Measurements from ENCODE around the gene LYL1. TPM values are rescaled to one million over a fixed set of nuclear protein-coding genes. Genes with fewer than 3 reads are reported as not detected.
A peak's percentile ranks its signal among the peaks of the same experiment; 100 is the strongest.

LYL1 gene
- total RNA-seq, 1 donor from 2014 or later = 9.4 TPM

DNA sequence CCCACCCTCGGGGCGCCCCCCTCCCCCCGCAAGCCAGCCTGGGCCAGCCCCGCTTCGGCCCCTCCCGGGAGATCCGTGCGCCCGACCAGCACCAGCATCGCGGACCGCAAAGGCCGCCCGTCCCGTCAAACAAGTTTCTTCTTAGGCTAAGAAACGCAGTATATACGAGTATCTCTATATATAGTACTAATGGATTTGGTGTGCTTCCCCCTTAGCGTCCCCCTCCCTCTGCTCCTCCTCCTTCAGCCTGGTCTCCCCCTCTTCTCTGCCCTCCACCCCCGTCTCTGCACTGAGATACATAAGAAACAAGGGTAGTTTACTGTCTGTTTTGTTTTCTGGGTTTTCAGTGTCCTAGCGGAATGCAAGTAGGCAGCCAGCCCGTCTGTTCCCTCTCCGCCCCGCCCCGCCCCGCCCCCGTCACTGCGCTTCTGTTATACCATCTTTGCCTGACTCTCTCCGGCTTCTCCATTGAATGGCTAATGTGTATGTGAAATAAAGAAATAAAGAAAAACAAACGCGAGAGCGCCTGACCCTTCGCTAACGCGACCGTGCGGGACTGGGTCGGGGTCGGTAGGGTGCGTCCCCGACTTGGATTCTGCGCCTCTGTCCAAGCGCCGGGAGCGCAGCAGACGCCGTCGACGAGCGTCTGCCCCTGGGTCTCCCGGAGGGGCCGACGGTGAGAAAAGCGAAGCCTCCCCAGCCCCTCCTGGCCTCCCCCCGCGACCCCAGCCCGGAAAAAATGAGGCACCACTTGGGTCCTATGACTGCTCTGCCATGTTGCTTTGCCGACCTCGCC, 4.2 kb downstream of the LYL1 start:
- intact Hi-C loops (cut with DNase I) = loop anchor here (5.0 kb wide), 1 partner anchor 41 kb away; no protein-coding TSS in a partner anchor
- peak; percentile 3 for ATAC-seq
- DNase-seq (ENCODE audit: missing footprints) = no peak

DNA sequence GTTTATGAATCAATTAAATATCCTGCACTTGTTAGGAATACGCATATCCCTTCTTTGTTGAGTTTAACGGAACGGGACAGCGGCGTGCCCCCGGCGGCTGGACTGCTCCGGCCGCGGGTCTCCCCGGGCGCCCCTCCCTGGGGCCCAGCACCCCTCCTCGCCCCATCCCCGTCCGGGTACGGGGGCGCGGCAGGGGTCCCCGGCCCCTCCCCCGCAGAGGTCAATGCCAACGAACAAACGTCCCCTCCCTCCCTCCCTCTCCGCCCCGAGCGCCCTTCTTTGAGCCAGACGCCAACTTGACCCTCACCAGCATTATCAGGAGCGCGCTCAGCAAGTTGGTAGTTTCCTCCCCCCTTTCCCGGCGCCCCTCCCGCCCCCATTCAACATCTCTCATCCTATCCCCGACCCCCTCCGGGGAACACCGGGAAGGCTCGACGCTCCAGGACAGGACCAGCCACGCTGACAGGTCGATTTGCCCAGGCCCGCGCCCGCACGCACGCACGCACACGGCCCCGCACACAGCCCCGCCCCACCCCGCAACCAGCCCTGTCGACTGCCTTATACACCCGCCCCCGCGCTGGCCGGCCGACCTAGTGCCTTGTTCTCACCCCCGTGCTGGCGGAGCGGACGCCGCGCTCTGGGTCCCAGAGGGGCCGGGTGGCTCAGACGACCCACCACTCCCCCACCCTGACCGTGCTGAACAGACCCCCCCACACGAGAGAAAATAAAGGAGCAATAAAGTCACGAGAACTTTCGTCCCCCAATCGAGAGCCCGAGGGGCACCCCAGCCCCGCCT, 5.0 kb downstream of the LYL1 start:
- peak; percentile 8 for ATAC-seq
- intact Hi-C loops (cut with DNase I) = loop anchor here (5.0 kb wide), 1 partner anchor 40 kb away; no protein-coding TSS in a partner anchor
- DNase-seq (ENCODE audit: missing footprints) = peak; percentile 92

DNA sequence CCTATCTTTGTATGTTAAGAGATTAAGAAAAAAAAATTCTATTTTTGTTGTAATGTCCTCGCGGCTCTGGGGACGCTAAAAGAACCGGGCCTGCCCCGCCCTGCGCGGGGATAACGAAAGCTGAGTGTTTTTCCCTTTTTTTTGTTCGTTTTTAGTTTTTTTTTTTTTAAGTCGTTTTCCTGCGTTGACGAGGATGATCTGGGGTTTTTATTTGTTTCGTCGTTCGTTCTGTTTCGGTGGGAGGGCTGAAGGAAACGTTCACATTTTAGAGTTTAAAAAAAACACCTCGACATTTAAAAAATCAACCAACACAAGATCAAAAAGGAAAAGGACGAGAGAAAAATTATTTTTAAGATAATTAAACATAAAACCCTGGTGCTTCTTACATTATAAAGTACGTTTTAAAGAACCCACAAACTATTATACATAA, 5.6 kb downstream of the LYL1 start:
- no peak for DNase-seq (ENCODE audit: missing footprints)

DNA sequence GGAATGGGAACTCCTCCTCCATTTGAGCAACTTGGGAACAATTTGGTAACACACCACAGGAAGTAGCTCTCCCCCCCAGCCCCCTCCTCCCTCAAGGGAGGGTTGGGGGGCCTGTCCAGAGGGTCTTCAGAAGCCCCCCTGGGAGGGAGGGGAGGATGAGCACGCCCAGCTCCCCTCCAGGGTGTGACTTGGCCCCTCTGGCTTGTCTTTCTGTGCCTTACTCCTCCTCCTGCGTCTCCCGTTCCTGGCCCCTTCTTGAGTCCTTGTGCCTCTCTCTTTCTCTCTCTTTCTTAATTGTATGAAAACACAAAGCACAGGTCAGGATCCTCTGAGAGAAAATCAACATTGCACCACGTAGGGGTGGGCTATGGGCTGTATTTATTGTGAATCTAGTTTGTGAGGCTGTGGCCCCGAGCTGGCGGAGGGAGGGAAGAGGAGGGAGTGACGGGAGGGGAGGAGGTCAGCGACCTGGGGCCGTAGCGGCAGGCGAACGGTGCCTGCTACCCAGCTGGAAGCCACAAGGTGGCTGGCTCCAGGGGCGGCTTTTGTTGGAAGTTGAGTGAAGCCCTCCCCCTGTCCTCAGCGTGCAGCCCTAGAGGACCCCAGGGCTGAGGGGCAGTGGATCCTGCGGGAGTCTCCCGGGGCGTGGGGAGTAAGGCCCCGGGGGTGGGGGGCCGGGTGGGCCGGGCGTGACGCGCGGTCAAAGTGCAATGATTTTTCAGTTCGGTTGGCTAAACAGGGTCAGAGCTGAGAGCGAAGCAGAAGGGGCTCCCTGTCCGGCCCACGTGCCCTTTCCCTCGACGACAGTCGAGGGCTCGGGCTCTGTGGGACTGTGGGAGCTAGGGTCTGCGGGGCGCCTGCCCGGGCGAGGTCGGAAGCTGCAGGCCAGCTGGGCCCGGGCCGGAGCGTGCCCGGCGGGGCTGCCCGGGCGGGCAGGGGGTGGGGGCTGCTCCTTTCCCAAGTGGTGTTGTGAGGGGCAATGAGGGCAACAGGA, 6.4 kb downstream of the LYL1 start:
- ATAC-seq (no peak), DNase-seq (ENCODE audit: missing footprints) (no peak)
- intact Hi-C loops (cut with DNase I) = loop anchor here (5.0 kb wide), 1 partner anchor 39 kb away; no protein-coding TSS in a partner anchor

More for the DNA sequence above, 5.6 kb downstream of the LYL1 start:
- intact Hi-C loops (cut with DNase I) = loop anchor here (5.0 kb wide), 1 partner anchor 40 kb away; no protein-coding TSS in a partner anchor
- ATAC-seq = no peak

DNA sequence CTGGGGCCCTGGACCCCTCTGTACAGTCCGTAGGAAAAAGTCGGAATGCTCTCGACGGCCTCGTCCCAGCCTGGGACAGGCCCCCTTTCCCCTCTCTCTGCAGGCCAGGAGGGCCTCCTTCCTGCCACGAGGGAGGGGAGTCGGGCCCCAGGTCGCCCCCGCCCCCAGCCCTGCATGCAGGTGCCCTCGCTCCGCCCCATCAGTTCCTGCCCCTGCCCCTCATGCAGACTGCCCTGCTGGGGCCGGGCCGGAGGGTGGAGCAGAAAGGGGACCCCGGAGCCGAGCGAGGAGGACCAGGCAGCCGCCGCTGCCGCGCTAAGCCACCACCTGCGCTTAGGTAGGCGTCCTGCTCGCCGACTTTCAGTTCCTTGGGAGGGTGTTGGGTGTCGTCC, 7.3 kb downstream of the LYL1 start:
- intact Hi-C loops (cut with DNase I) = loop anchor here (5.0 kb wide), 1 partner anchor 38 kb away; no protein-coding TSS in a partner anchor
- DNase-seq (ENCODE audit: missing footprints) = no peak

DNA sequence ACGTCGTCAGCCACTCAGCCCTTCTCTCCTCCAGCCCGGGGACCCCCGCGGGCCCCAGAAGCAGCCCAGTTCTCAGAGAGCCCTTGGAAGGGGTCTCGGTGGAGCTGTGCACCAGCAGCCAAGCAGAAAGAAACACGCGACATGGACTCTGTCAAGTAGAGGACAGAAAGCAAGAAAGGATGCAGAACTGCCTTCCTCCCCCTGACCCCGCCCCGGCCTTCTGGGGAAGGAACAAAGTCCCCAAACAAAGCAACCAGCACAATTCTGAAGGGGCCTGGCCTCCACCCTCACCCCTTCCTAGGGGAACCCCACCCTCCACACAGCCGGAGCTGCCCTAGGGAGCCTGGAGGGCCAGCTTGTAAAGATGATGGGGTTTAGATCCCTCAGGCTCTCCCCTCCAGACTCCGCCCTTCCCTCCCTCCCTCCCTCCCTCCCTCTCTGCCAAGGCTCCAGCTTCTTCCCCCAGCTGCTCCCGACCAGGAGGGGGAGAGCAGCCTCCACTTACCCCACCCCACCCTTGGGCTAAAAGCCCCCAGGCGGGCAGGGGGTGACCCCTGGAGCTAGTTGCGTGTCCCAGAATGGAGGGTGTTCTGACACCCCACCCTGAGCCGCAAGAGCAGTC, 7.8 kb downstream of the LYL1 start:
- DNase-seq (ENCODE audit: missing footprints) = no peak

More for the DNA sequence above, 7.3 kb downstream of the LYL1 start:
- no peak for ATAC-seq

DNA sequence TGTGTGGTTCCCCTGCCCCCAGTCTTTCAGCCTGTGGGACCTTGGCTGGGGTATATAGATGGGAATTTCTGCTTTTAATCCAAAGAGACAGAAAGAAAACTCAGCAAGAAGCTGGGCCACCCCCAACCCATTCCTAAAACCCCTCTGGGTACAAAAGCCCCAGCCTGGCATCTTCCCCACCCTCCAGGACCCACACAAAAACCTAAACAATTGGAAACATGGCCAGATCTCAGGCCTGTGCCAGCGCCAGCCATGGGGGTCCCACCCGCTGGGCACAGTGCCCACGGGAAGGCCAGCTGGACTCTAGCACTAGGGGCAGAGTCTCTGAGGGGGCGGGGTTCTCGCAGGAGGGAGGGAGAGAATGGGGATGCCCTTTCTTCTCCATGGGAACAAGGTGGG, 8.6 kb downstream of the LYL1 start:
- no peak for ATAC-seq
- no peak for DNase-seq (ENCODE audit: missing footprints)
- intact Hi-C loops (cut with DNase I) = no loop called here

More for the DNA sequence above, 7.8 kb downstream of the LYL1 start:
- intact Hi-C loops (cut with DNase I) = loop anchor here (5.0 kb wide), 1 partner anchor 38 kb away; no protein-coding TSS in a partner anchor
- no peak for ATAC-seq

DNA sequence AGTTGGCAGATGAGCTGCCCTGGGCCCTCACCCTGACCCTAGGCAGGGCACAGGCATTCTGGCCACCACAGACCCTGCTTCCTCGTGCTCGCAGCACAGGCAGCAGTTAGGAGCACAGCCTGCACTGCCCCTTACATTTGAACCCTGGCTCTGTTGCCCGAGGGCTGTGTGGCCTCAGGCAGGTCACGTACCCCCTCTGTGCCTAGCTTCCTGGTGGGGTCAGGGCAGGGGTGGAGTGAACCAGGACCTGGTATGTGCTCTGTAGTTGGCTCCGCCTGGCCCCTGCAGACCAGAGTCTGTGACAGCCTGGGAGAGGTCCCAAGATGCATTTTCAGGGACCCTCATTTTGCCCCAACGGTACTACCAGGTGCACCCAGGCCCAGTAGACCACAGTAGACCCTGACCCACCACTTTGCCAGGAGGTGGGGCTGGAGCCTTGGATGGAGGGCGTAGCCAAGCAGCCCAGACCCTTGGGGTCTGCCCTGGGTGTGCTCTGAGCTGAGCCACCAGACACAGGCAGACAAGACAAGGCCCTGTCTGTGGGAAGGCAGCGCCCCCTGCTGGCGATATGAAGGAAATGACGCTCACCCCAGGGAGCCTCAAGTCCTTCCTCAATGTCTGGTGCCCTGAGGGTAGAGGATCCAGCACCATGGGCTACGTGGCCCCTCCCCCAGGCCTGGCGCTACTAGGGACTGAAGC, 9.1 kb downstream of the LYL1 start:
- DNase-seq (ENCODE audit: missing footprints) (peak; percentile 93), ATAC-seq (peak; percentile 65)
- intact Hi-C loops (cut with DNase I) = loop anchor here (1.0 kb wide), 2 partner anchors 110 to 115 kb away; no protein-coding TSS in a partner anchor

DNA sequence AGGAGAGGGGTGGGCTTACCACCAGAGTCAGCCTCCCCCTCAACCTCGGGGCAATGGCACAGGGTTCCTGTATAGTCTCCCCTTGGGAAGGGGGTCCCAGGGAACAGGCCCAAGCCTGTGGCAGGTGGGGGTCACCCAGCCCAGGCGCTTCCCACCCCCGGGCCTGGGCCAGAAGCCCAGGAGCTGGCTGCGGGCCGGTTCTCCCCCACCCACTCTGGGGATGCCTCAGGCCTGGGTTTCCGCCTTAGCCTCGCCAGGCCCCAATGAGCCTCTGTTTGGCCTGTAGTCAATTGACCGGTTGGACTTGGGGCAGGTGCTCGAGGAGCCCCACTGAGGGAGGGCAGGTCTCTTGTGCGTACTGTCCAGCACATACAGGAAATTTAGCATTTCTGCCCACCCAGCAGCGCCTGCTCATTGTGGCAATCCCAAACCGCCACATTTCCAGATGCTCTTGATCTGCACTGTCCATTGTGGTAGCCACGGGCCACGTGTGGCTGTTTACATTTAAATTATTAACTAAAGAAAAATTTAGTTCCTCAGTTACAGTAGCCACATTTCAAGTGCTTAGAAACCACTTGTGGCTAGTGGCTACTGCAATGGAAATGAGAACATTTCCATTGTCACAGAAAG, 9.9 kb downstream of the LYL1 start:
- intact Hi-C loops (cut with DNase I) = loop anchor here (1.0 kb wide), 2 partner anchors 109 to 114 kb away; no protein-coding TSS in a partner anchor
- no peak for ATAC-seq

DNA sequence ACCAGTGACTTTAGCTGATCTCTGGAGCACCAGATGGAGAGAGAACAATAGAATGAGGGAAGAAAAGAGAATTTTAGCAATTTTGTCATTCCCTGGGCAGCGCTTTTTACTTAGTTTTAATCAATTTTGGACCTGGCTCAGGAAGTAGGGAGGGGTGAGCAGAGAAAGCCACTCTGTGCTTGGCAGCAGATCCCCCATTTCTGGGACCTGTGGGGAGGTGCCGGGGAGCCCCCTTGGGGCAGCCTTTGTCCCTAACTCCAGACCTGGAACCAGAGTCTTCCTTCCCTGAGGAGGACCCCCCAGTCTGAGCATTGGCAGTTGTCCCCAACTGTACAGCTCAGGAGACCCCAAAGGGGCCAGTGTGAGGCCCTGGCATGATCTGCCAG, 10.5 kb downstream of the LYL1 start:
- no peak for DNase-seq (ENCODE audit: missing footprints)
- intact Hi-C loops (cut with DNase I) = no loop called here

More for the DNA sequence above, 9.9 kb downstream of the LYL1 start:
- DNase-seq (ENCODE audit: missing footprints) = no peak

DNA sequence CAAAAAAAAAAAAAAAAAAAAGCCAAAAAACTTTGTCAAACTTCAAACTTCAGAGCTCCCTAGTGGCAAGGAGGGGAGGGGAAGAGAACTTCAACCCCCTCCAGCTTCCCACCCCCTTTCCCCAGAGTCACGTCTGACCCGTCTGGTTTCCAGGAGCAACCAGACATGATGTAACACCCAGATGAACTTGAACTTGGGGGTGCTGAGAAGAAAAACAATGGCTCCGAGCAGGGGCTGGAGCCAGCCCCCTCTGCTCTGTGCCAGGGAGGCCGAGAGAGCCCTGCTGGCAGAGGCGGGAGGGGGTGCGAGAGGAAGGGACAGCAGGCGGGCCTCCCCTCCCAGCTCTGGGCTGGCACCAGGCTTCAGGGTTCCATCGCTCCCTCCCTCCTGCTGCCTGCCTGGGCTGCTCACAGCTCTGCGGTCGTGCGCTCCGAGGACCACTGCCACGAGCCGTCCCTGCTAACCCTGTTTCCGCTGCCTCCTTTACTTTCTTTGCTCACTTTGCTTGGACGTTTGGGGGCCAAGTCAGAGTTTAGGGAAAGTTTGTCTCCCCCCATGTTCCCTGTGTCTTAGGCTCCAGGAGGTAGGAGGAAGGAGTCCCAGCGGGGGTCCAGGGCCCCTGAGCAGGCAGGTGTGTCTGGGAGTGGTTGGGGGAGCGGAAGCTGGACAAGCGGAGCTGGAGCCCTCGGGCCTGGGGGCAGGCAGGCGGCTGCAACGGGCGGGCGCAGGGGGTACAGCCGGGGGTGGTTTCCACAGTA, 11.1 kb downstream of the LYL1 start:
- peak; percentile 76 for ATAC-seq
- intact Hi-C loops (cut with DNase I) = no loop called here
- DNase-seq (ENCODE audit: missing footprints) = no peak

More for the DNA sequence above, 10.5 kb downstream of the LYL1 start:
- no peak for ATAC-seq

DNA sequence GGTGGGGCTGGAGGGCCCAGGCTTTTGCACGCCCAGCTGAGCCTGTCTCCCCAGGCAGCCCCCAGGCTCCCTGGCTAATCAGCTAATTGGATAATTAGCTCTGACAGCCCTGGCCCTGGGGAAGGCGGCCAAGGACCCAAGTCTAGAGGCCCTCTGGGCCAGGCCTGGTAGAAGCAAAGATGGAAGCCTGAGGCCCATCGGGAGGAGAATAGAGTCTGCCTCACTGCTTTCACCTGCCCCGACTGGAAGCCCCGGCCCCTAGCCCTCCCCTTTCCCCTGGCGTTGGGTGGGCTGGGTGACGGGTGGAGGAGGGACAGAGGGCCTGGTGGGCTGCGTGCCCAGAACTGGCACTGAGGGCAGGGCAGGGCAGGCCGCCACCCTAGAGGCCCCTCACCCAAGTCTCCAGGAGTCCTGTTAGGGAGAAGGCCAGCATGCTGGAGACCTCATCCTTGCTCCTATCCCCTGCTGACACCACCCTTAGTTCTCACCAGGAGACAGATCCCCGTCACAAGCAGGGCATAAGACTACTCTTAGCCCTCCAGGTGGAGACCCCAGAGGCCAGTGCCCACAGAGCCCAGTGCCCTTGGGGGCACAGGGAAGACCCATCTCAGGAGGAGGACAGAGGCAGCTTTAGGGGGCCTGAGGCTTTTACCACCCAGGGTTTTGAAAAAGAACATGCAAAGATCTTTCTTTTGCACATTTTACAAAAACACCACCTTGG, 12.0 kb downstream of the LYL1 start:
- no peak for DNase-seq (ENCODE audit: missing footprints)
- intact Hi-C loops (cut with DNase I) = no loop called here
- no peak for ATAC-seq

DNA sequence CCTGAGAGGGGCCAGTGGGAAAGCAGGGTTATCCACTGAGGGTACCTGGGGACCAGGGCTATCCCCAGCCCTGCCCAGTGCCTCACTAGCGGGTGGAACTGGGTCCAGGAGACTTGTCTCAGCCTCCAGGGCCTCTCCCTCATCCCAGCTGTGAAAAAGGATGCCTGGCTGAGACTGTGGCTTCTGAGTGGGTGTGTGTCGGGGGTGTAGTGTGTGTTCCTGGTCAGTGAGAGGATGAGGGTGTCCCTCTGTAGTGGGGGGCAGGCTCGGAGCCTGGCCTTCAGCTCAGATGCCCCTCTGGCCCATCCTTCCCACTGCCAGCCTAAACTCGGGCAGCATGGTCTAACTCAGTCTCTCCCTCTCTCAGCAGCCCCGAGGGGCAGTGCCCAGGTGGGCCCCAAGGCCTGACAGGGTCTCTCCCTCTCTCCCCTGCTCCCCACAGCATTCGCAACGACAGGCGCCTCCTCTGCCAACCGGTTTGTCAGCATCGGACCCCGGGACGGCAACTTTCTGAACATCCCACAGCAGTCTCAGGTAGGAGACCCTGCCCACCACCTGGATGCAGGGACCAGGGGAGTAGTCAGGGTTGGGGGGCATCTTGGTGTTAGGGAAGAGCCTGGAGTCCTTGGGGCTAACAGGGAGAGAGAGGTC, 12.7 kb downstream of the LYL1 start:
- ATAC-seq = no peak
- DNase-seq (ENCODE audit: missing footprints) = no peak
- intact Hi-C loops (cut with DNase I) = no loop called here

DNA sequence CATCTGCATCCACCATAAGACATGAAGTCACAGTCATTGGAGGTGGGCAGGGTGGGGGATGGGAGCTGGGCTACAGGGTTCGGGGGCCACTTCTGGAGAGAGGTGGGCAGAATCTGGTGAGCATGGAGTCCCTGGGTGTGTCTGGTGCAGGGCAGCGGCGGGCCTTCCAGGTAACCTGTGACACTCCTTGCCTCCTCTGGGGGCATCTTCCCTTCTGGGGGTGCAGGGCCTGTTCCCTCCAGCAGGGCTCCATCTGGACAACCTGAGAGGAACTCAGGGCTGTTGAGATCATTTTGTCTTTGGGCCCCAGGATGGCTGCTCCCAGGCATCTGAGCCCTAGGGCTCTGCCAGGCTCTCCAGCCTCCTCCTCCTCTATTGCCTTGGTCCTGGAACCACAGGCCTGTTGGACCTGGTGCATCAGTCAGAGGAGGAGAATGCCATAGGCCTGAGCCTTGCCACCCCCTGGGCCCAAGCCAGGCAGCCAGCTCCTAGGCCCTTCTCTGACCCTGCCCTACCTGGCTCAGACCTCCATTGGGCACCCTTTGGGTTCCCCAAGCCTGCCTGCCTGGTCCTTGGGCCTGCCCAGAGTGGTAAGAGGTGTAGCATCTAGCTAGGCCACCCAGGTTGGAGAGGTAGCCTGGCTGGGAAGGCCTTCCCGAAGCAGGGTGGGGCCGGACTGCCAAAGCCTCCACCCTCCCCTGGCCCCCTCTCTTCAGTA, 13.4 kb downstream of the LYL1 start:
- ATAC-seq (no peak), DNase-seq (ENCODE audit: missing footprints) (no peak)

More for the DNA sequence above, 13.4 kb downstream of the LYL1 start:
- intact Hi-C loops (cut with DNase I) = no loop called here
